ENCODE data around the gene DIPK1A. TPM values are rescaled to one million over a fixed set of nuclear protein-coding genes. Genes with fewer than 3 reads are reported as not detected.

The DIPK1A gene
- total RNA-seq, 1 experiment from 2014 or later = 4.8 TPM

DNA sequence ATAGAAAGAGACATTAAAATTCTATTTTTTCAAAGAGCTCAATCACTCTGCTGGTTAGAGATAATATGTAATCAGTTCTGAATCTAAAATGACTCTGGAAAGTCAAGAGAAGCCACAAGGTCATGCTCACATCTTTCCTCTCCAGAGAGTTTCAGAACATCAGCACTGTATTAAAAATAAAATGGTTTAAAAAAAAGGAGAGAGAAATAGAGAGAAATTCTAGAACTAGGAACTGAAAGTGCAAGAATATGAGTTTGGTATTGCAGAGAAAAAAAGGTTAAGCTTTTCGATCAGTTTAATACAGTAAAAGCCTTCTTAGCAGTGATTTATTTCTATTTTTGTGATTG lies 44.0 kb upstream of the DIPK1A start (continued):
- TF ChIP-seq, protein P1, sequence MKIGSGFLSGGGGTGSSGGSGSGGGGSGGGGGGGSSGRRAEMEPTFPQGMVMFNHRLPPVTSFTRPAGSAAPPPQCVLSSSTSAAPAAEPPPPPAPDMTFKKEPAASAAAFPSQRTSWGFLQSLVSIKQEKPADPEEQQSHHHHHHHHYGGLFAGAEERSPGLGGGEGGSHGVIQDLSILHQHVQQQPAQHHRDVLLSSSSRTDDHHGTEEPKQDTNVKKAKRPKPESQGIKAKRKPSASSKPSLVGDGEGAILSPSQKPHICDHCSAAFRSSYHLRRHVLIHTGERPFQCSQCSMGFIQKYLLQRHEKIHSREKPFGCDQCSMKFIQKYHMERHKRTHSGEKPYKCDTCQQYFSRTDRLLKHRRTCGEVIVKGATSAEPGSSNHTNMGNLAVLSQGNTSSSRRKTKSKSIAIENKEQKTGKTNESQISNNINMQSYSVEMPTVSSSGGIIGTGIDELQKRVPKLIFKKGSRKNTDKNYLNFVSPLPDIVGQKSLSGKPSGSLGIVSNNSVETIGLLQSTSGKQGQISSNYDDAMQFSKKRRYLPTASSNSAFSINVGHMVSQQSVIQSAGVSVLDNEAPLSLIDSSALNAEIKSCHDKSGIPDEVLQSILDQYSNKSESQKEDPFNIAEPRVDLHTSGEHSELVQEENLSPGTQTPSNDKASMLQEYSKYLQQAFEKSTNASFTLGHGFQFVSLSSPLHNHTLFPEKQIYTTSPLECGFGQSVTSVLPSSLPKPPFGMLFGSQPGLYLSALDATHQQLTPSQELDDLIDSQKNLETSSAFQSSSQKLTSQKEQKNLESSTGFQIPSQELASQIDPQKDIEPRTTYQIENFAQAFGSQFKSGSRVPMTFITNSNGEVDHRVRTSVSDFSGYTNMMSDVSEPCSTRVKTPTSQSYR (CRISPR knock-in tag; IDR thresholded peaks at IDR 0.05) = no peak
- TF ChIP-seq MYBL2 (CRISPR knock-in tag; IDR thresholded peaks at IDR 0.05) (no peak), NR2C2 (CRISPR knock-in tag; IDR thresholded peaks at IDR 0.05) (no peak)
- TF ChIP-seq, protein P2, sequence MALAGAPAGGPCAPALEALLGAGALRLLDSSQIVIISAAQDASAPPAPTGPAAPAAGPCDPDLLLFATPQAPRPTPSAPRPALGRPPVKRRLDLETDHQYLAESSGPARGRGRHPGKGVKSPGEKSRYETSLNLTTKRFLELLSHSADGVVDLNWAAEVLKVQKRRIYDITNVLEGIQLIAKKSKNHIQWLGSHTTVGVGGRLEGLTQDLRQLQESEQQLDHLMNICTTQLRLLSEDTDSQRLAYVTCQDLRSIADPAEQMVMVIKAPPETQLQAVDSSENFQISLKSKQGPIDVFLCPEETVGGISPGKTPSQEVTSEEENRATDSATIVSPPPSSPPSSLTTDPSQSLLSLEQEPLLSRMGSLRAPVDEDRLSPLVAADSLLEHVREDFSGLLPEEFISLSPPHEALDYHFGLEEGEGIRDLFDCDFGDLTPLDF (CRISPR knock-in tag; IDR thresholded peaks at IDR 0.05) = no peak

DNA sequence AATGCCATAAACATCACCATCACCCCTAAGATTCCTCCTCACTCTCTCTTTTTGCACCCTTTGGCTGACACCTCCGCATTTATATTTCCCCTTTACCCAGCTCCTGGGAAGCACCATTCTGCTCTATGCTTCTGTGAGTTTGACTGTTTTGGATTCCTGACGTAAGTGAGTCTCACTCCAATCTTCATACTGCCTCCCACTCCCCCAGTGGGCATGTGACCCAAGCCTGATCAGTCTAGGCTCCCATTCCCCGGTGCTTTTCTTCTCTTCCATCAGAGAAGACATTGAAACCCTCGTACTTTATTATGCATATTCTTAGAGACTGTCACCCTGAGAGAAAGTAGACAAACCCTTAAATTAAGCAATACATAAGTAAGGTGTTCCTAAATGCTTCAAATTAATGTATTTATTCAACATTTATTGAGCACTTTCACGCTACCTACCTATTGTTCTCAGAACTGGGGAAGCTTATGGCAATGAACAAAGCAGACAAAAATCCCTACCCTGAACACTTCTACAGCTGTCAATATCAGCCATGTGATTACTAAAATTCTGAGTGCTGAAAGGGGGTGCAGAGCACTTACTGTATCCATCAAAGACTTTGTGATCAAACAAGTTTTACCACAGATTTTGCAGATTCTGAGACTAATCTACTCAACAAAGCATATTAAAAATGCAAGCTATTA lies 43.4 kb upstream of the DIPK1A start:
- ATAC-seq (no peak), DNase-seq (ENCODE audit: low spot score) (no peak)
- Mint-ChIP-seq H3K36me3 (no peaks in the 10 kb centered on the region), H3K27me3 (ENCODE audit: low read depth) (no peaks in the 10 kb centered on the region), H3K9me3 (no peaks in the 10 kb centered on the region), H3K4me1 (peaks cover 29% of the 10 kb centered on the region), H3K4me3 (no peak overlapping the region), H3K27ac (no peak overlapping the region)
- ChIA-PET CTCF (no interaction called here), POLR2A (no interaction called here)
- TF ChIP-seq MXD4 (CRISPR knock-in tag; IDR thresholded peaks at IDR 0.05; ENCODE audit: borderline replicate concordance) (no peak), ZNF423 (CRISPR knock-in tag; IDR thresholded peaks at IDR 0.05) (no peak), GABPB1 (CRISPR knock-in tag; IDR thresholded peaks at IDR 0.05) (no peak), CREM (CRISPR knock-in tag; IDR thresholded peaks at IDR 0.05) (no peak), IRF2 (CRISPR knock-in tag; IDR thresholded peaks at IDR 0.05; ENCODE audit: borderline replicate concordance, low read depth) (no peak), NR3C1 (CRISPR knock-in tag; conservative IDR thresholded peaks at IDR 0.05; ENCODE audit: low read depth) (no peak), JAZF1 (CRISPR knock-in tag; IDR thresholded peaks at IDR 0.05) (no peak), ATF1 (CRISPR knock-in tag; IDR thresholded peaks at IDR 0.05) (no peak)
- TF ChIP-seq, protein P3, sequence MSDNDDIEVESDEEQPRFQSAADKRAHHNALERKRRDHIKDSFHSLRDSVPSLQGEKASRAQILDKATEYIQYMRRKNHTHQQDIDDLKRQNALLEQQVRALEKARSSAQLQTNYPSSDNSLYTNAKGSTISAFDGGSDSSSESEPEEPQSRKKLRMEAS (CRISPR knock-in tag; IDR thresholded peaks at IDR 0.05) = no peak
- TF ChIP-seq, protein P4, sequence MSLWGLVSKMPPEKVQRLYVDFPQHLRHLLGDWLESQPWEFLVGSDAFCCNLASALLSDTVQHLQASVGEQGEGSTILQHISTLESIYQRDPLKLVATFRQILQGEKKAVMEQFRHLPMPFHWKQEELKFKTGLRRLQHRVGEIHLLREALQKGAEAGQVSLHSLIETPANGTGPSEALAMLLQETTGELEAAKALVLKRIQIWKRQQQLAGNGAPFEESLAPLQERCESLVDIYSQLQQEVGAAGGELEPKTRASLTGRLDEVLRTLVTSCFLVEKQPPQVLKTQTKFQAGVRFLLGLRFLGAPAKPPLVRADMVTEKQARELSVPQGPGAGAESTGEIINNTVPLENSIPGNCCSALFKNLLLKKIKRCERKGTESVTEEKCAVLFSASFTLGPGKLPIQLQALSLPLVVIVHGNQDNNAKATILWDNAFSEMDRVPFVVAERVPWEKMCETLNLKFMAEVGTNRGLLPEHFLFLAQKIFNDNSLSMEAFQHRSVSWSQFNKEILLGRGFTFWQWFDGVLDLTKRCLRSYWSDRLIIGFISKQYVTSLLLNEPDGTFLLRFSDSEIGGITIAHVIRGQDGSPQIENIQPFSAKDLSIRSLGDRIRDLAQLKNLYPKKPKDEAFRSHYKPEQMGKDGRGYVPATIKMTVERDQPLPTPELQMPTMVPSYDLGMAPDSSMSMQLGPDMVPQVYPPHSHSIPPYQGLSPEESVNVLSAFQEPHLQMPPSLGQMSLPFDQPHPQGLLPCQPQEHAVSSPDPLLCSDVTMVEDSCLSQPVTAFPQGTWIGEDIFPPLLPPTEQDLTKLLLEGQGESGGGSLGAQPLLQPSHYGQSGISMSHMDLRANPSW (CRISPR knock-in tag; conservative IDR thresholded peaks at IDR 0.05; ENCODE audit: low read depth) = no peak
- TF ChIP-seq, protein P5, sequence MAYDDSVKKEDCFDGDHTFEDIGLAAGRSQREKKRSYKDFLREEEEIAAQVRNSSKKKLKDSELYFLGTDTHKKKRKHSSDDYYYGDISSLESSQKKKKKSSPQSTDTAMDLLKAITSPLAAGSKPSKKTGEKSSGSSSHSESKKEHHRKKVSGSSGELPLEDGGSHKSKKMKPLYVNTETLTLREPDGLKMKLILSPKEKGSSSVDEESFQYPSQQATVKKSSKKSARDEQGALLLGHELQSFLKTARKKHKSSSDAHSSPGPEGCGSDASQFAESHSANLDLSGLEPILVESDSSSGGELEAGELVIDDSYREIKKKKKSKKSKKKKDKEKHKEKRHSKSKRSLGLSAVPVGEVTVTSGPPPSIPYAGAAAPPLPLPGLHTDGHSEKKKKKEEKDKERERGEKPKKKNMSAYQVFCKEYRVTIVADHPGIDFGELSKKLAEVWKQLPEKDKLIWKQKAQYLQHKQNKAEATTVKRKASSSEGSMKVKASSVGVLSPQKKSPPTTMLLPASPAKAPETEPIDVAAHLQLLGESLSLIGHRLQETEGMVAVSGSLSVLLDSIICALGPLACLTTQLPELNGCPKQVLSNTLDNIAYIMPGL (CRISPR knock-in tag; IDR thresholded peaks at IDR 0.05) = no peak
- TF ChIP-seq, protein P6, sequence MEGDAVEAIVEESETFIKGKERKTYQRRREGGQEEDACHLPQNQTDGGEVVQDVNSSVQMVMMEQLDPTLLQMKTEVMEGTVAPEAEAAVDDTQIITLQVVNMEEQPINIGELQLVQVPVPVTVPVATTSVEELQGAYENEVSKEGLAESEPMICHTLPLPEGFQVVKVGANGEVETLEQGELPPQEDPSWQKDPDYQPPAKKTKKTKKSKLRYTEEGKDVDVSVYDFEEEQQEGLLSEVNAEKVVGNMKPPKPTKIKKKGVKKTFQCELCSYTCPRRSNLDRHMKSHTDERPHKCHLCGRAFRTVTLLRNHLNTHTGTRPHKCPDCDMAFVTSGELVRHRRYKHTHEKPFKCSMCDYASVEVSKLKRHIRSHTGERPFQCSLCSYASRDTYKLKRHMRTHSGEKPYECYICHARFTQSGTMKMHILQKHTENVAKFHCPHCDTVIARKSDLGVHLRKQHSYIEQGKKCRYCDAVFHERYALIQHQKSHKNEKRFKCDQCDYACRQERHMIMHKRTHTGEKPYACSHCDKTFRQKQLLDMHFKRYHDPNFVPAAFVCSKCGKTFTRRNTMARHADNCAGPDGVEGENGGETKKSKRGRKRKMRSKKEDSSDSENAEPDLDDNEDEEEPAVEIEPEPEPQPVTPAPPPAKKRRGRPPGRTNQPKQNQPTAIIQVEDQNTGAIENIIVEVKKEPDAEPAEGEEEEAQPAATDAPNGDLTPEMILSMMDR (IDR thresholded peaks at IDR 0.05) = no peak
- TF ChIP-seq, protein P7, sequence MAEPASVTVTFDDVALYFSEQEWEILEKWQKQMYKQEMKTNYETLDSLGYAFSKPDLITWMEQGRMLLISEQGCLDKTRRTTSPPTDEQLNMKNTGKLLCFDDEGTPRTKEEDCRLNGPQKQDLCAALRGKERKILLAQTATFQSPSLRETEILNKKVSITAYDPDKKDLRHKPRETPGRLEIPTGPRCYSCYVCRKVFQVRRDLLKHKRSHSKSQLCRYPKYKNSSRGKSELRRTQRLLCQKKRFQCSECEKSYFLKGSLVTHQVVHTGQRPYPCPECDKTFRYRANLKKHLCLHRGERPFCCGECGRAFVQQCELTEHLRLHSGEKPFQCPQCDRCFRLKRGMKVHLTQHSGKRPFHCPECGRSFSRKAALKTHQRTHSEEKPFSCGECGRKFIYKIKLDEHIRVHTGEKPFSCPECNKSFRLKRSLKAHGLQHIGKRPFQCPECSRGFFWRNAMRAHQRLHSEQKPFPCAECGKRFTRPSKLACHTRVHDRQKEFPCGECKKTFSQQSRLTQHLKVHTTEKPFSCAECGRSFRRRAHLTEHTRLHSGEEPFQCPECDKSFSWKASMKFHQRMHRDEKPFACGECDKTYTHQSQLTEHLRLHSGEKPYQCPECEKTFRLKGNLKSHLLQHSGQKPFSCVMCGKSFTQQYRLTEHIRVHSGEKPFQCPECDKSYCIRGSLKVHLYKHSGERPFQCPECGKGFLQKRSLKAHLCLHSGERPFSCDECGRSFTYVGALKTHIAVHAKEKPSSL (CRISPR knock-in tag; conservative IDR thresholded peaks at IDR 0.05) = no peak
